HG02678 (cell line): ENCODE data around the gene KNG1.
A peak's percentile ranks its signal among the peaks of the same experiment; 100 is the strongest.
"Not testable (repeated sequence)": the region's sequence is repeated elsewhere in the genome, so short reads cannot be mapped to it uniquely, and the experiment has no call there.

ENCODE experiments used
- ATAC-seq: cut with Tn5 transposase; IDR thresholded peaks from one replicate; pipeline ENCODE4 v1.9.1; 2021; ENCODE audit warnings: mild to moderate bottlenecking, moderate library complexity; ENCODE audit not compliant: unreplicated experiment

The KNG1 gene

DNA sequence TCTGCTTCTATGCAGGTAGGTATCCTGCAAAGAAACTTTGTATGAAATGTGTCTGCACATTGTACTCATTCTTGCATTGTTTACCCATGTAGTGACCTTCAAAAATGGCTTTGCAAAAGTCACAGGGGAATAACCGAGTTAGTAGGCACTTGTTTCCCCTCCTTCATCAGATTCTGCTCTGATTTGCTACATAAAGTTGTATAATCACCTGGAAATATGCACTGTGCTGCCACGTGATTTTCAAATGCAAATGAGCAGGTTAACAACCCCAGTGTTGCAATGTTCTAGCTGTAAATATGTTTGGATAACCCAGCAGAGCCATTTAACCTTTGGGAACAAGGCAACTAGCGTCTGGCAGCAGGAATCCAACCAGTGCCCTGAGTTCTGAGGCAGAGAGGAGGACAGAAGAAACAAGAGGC, at the start of gene KNG1:
KNG1 (plus strand) TSS at position 321 of the 419 bp plus-strand sequence. CDS start 184 bp downstream, outside the sequence.
- no peak for ATAC-seq

DNA sequence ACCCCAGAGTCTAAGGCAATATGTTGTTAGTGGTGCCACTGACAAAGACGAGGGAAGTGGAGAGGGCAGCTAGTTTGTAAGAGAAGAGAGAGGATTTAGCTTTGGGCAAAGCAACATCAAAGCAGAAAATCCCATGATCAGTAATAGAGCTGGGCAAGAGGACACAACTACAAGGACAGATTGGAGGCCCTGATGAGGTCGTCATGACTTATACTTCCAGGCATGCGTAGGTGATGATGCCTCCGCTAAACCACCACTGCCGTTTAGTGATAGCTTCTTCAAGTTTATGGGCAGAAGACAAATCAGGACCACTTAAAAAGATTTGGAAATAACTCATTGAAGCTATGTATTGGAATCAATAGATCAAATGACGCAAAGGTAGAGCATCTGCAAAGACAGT, 48.7 kb upstream of the KNG1 start:
- no peak for ATAC-seq

DNA sequence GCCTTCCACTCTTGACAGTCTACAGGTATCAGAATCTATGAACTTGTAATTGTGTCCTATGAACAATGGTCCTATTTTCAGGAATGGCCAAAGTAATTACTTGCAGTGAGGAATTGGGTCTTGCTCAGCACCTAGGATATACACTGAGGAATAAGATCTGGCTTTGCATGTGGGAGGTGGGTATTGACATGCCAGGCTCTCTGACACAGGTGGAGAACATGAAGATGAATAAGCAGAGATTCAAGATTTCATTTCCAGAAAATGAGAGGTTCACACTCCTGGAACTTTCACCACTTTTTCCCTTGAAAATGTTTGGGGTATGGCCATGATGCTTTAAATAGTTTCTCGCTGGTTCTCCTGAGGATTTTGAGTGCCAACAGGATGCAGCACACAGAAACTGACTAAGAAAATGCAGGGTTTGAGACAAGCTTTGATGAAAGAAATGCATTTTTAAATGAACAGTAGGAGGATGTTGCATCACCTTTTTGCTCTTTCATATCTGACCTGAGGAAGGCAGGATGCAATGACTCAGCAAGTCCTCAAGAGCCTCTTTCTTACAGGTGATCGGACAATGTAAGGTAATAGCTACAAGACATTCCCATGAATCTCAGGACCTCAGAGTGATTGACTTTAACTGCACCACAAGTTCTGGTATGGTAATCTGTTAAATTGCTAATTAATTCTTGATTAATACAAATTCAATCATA, 47.6 kb upstream of the KNG1 start:
- no peak for ATAC-seq

DNA sequence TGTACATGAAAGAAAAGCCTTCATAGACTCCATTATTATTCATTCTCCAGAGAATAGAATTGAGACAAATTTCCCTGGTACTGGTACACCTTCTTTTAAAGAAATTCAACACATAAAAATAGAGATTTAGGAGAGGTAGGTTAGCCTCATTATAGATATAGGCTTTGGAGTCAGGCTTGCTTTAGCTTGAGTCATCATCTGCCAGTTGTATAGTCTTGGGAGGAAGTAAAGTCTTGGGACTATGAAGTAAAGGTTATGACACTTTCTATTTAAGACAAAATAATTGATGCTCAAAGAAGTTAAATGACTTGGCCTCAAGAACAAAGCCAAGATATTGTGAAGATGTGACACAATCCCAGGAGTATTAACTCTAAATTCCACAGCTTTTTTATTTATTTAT, 47.0 kb upstream of the KNG1 start:
- no peak for ATAC-seq

DNA sequence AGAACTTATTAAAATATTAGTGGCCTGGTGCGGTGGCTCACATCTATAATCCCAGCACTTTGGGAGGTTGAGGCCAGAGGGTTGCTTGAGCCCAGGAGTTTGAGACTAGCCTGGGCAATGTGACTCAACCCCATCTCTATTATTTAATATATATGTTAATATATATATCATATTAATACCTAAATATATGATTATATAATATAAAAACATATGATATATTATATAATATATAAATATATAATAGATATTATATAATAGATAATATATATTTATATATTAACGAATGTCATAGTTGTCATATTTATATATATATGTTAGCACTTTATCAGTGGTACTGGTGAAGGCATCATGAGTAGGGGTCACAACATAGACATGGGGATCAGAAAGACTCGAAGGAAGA, 46.1 kb upstream of the KNG1 start:
- ATAC-seq = no peak

DNA sequence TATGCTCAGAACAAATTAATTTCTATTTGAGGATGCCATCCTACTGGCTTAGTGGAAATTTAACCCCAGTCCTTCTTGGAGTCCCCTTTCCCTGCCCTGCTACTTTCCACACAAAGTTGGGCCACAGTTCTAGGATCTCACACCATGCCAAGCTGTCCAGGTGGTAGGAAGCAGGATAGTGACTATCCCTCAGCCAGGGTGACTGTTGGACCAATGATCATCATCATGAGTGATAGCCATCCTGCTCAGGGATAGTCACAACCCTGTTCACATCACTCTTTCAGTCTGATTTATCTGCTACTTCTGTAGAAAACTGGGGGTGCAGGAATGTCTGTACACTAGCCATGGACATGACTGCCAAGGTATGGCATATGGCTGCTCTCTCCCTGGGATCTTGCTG, 38.6 kb upstream of the KNG1 start:
- ATAC-seq = no peak

DNA sequence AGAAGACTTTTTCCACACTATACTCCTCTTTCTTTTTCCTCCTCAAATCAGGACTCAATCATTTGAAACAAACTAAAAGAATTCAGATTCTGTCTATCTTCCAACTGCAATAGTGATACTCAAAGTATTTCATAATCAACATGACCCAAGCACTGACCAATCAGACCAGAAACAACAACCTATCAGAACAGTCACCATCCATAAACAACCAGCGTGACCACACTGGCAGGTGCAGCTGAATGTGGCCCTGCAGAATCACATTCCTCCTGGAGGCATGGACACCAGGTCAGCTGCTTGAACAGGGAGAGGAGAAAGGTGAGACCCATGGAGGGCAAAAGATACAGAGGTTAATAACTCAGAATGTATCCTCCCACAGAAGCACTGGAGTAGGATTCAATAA, 38.0 kb upstream of the KNG1 start:
- no peak for ATAC-seq

DNA sequence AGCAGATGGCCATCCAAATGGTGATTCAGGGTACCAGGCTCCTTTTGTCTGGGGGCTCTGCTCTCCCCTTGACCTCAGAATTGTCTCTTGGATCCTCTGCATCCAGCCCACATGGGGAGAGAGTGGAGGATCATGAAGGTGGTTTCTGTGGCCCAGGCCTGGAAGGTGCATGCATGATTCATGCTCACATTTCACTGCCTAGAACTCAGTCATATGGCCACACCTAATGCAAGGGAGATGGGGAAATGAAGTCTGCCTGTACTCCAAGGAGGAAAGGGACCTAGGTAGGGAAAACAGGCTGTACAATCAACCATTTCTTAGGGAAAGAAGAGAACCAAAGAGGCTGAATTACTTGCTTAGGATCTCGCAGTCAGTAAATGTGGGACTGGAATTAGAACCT, 36.3 kb upstream of the KNG1 start:
- ATAC-seq = no peak

DNA sequence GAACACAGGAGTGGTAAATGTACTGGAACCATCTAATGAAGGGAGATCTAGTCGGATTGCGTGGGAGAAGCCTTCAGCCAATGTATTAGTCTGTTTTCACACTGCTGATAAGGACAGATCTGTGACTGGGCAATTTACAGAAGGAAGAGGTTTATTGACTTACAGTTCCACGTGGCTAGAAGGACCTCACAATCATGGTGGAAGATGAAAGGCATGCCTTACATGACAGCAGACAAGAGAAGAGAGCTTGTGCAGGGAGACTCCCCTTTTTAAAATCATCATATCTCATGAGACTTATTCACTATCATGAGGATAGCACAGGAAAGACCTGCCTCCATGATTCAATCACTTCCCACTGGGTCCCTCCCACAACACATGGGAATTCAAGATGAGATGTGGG, 34.3 kb upstream of the KNG1 start:
- no peak for ATAC-seq

DNA sequence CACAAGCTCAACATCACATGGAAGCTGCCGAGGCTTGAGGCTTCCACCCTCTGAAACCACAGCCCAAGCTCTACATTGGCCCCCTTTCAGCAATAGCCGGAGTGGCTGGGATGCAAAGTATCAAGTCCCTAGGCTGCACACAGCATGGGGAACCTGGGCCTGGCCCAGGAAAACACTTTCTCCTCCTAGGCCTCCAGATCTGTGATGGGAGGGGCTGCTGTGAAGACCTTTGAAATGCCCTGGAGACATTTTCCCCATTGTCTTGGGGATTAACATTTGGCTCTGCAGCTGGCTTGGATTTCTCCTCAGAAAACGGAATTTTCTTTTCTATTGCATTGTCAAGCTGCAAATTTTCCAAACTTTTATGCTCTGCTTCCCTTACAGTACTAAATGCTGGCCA, 33.2 kb upstream of the KNG1 start:
- ATAC-seq = no peak

DNA sequence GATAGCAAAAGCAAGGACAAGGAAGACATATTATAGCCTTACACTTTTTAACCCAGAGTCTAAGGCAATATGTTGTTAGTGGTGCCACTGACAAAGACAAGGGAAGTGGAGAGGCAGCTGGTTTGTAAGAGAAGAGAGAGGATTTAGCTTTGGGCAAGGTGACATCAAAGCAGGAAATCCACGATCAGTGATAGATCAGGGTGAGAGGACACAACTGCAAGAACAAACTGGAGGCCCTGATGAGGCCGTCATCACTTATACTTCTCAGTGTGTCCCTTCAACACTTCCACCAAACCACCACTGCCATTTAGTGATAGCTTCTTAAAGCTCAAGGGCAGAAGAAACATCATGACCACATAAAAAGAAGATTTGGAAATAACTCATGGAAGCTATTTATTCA, 30.7 kb upstream of the KNG1 start:
- not testable (repeated sequence) for ATAC-seq

DNA sequence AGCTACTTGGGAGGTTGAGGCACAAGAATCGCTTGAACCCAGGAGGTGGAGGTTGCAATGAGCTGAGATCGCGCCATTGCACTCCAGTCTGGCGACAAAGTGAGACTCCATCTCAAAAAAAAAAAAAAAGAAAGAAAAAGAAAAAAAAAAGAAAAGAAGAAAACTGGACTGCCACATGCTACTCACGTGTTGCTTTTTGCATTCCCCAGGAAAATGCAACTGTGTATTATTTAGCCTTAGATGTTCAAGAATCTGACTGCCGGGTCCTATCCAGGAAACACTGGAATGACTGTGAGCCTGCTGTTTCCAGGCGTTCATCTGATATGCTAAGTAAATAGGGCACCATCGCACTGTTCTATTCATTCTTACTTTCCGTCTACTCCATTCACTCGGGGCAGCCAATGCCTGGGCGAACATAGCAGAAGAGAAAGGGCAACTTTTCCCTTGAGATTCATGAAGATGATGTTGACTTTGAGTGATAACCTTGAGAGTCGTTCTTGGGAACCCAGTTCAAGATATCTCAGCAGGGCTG, 30.0 kb upstream of the KNG1 start:
- ATAC-seq = no peak

DNA sequence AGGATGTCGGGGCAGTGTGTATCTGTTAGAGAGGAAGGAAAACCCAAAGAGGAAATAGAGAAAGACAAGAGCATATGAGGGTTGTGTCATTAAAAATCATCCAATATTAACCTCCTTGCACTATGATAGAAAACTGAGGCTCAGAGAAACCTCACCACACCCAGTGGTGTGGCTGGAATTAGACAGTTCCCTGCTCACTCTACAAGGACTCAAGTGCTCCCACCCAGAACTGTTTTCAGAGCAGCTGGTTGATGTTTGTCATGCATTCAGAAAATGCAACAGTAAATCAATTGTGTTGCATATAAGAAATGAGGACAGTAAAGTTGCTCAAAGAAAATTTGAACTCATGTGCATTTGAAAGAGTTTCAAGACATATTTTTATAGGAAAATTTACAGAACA, 26.9 kb upstream of the KNG1 start:
- not testable (repeated sequence) for ATAC-seq

DNA sequence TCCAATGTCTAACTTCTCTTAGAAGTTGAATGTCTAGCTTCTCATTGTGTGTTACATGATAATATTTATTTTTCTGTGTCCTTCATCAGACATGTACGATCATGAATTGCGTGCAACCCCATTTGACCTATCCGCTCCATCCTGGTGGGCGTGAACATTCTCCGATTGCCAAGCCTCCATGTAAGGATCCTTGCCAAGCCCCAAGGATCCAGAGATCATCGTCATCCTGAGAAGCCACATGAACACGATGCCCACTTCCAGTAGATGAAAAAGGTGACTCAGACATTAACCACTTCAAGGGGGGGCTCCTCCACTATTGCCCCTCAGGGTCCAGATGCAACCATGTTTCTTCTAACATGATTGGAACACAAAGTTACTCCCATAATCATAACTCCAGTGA, 25.5 kb upstream of the KNG1 start:
- ATAC-seq = no peak

DNA sequence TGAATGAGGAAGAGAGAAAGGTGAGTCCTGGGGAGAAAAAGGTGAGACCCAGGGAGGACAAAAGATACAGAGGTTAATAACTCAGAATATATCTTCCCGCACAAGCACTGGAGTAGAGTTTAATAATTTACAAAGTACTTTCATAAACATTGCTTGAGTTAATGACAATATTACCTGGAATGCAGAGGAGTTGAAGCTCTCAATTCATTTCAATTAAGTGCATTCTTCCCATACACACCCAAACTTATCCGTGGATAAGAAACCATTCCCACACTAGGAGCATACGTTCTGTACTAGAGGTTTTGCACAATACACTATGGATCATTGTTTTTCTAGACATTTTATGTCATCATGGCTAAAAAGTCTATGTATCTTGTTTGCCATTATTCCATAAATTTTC, 23.3 kb upstream of the KNG1 start:
- no peak for ATAC-seq

DNA sequence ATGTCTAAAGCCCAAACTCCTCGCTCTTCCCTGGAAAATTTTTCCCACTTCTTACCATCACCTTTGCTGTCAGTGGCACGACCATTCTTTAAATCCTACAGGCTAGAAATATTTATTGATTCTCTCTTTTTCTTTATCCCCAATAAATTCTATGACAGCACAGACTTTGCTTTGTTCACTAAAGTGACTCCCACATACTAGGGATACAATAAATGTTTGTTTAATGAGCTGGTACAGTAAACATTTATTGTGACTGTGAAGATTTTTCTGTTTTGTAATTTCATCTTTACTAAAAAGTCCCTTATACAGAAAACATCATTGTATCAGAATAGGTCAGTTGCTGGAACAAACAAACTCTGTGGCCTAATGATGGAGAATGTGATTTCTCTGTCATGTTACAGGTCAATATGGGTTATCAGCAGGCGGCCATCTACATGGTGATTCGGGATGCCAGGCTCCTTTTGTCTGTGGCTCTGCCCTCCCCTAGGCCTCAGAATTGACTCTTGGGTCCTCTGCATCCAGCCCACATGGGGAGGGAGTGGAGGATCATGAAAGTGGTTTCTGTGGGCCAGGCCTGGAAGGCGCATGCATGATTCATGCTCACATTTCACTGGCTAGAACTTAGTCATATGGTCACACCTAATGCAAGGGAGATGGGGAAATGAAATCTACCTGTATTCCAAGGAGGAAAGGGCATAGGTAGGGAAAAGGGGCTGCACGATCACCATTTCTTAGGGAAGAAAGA, 22.7 kb upstream of the KNG1 start:
- no peak for ATAC-seq

DNA sequence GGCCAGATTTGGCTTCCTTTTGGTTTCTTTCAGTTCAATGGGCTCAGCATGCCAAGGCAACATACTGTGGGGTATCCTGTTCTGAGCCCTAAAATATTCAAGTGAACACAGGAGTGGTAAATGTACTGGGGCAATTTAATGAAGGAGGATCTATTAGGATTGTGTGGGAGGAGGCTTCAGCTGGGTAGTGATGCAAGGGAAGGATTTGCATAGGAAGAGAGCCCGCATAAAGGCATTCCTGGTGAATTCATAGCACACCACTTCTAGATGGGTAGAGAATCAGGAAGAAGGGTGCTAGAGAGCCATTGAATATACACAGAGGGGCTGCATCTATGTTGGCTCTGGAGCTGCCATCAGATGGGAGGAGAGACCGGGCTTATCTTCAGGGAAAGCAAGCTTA, 20.6 kb upstream of the KNG1 start:
- ATAC-seq = no peak

DNA sequence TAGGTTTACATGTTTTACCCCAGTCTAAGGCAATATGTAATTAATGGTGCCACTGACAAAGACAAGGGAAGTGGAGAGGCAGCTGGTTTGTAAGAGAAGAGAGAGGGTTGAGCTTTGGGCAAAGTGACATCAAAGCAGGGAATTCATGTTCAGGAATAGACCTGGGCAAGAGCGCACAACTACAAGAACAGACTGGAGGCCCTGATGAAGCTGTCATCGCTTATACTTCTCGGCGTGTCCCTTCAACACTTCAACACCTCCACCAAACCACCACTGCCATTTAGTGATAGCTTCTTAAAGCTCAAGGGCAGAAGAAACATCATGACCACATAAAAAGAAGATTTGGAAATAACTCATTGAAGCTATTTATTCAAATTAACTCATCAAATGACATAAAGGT, 19.6 kb upstream of the KNG1 start:
- ATAC-seq = no peak

DNA sequence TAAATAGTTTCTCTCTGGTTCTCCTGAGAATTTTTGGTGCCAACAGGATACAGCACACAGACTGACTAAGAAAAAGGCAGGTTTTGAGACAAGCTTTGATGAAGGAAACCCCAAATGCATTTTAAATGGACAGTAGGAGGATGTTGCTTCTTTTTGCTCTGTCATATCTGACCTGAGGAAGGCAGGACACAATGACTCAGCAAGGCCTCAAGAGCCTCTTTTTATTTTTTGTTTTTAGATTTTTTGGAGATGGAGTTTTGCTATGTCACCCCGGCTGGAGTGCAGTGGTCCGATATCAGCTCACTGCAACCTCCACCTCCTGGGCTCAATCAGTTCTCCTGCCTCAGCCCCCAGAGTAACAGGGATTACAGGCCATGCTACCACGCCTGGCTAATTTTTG, 16.9 kb upstream of the KNG1 start:
- ATAC-seq = no peak

DNA sequence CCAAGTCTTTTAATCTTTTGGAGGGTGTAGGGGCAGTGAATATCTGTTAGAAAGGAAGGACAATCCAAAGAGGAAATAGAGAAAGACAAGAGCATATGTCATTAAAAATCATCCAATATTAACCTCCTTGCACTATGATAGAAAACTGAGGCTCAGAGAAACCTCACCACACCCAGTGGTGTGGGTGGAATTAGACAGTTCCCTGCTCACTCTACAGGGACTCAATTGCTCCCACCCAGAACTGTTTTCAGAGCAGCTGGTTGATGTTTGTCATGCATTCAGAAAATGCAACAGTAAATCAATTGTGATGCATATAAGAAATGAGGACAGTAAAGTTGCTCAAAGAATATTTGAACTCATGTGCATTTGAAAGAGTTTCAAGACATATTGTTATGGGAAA, 14.7 kb upstream of the KNG1 start:
- ATAC-seq = not testable (repeated sequence)

DNA sequence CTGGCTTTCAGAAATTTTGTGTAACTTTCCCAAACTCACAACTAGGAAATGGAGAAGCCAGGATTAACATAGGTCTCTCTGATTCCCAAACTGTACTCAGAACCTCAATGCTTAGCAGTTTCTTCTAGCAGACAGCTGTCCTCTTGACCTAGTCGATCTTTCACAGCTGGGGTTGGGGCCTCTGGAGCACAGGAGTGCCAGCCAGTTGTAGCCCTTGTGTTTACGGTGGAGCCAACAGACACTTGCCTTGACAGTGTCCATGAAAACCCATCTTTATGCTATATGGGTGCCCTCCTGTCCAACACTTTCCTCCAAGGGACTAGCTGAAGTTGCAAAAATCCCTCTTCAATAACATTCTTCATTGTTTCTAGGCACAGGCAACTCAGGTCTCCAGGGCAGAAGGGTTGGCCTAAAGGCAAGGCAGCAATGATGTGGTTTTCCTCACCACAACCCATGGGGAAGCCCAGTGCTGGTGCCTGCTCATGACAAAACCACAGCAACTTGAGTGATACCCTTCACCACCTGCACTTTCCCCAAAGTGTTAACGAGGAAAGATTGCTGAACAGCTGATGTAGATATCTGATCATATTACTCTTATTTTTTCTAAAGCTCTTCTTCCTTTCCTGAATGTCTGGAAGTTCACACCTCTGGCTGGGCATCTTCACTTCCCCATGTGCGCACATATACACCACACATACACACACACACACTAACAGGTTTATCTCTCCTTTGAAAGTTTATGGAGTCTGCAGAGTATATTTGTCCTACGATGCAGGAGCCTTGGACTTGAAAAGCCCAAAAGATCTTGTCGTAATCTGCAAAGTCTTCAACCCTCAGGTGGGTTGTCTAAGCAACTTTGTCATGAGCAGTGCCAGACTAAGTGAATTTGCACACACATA, 11.0 kb upstream of the KNG1 start:
- ATAC-seq = peak; percentile 98
